H9 (cell line): Measurements from ENCODE around the gene STARD7. TPM values are rescaled to one million over a fixed set of nuclear protein-coding genes. Genes with fewer than 3 reads are reported as not detected.

Experiments used
- DNase-seq: peaks from one replicate; pipeline ENCODE4 v3.0.0-alpha.2; 2017
- H2AFZ ChIP-seq: one replicate; pipeline ENCODE4 v1.6.1; 2013; ENCODE audit warnings: mild to moderate bottlenecking, low read length, control low read depth, moderate library complexity
- H2AK5ac ChIP-seq: 2 replicates; pipeline ENCODE4 v1.6.1; 2013; ENCODE audit warnings: low read length, control low read depth, mixed read lengths; ENCODE audit not compliant: insufficient read length
- H2BK120ac ChIP-seq: one replicate; pipeline ENCODE4 v1.6.1; 2013; ENCODE audit warnings: low read depth, mild to moderate bottlenecking, low read length, control low read depth, inconsistent platforms; ENCODE audit not compliant: poor library complexity, severe bottlenecking
- H2BK12ac ChIP-seq: 2 replicates; pipeline ENCODE4 v1.6.1; 2013; ENCODE audit warnings: low read length, control low read depth, mixed read lengths, low read depth; ENCODE audit not compliant: insufficient read length
- H2BK15ac ChIP-seq: 2 replicates; pipeline ENCODE4 v1.6.1; 2013; ENCODE audit warnings: low read depth, low read length, control low read depth
- H2BK20ac ChIP-seq: one replicate; pipeline ENCODE4 v1.6.1; 2013; ENCODE audit warnings: low read depth, mild to moderate bottlenecking, low read length, control low read depth, inconsistent platforms; ENCODE audit not compliant: poor library complexity, severe bottlenecking
- H2BK5ac ChIP-seq: 2 replicates; pipeline ENCODE4 v1.6.1; 2013; ENCODE audit warnings: low read length, control low read depth, mixed read lengths; ENCODE audit not compliant: insufficient read length
- H3K14ac ChIP-seq: 2 replicates; pipeline ENCODE4 v1.6.1; 2013; ENCODE audit warnings: low read length, control low read depth; ENCODE audit not compliant: insufficient read depth
- H3K18ac ChIP-seq: 2 replicates; pipeline ENCODE4 v1.6.1; 2013; ENCODE audit warnings: low read depth, mild to moderate bottlenecking, mixed read lengths, low read length, control low read depth; ENCODE audit not compliant: insufficient read length
- H3K23ac ChIP-seq: 2 replicates; pipeline ENCODE4 v1.6.1; 2013; ENCODE audit warnings: low read length, control low read depth, mixed read lengths, low read depth; ENCODE audit not compliant: insufficient read length
- H3K23me2 ChIP-seq: 2 replicates; pipeline ENCODE4 v1.6.1; 2013; ENCODE audit warnings: low read depth, mild to moderate bottlenecking, mixed read lengths, low read length, control low read depth; ENCODE audit not compliant: insufficient read length, poor library complexity, severe bottlenecking
- H3K27ac ChIP-seq: 2 replicates; pipeline ENCODE4 v1.5.1; 2013; ENCODE audit warnings: low read length, control low read depth, mixed read lengths, low read depth; ENCODE audit not compliant: insufficient read length
- H3K27me3 ChIP-seq: 2 replicates; pipeline ENCODE4 v1.6.1; 2013; ENCODE audit warnings: low read length, control low read depth, inconsistent platforms; ENCODE audit not compliant: insufficient read depth
- H3K4ac ChIP-seq: 2 replicates; pipeline ENCODE4 v1.6.1; 2013; ENCODE audit warnings: low read depth, mild to moderate bottlenecking, control low read depth, inconsistent platforms, low read length, moderate library complexity
- H3K4me1 ChIP-seq: 2 replicates; pipeline ENCODE4 v1.6.1; 2013; ENCODE audit warnings: low read length, control low read depth, inconsistent platforms; ENCODE audit not compliant: insufficient read depth
- H3K4me2 ChIP-seq: 2 replicates; pipeline ENCODE4 v1.6.1; 2013; ENCODE audit warnings: low read length, control low read depth, mixed read lengths; ENCODE audit not compliant: insufficient read length, insufficient read depth
- H3K56ac ChIP-seq: 2 replicates; pipeline ENCODE4 v1.6.1; 2013; ENCODE audit warnings: low read depth, mild to moderate bottlenecking, mixed read lengths, low read length, control low read depth; ENCODE audit not compliant: insufficient read length
- H3K79me1 ChIP-seq: 2 replicates; pipeline ENCODE4 v1.6.1; 2013; ENCODE audit warnings: low read depth, mild to moderate bottlenecking, moderate library complexity, low read length, control low read depth, inconsistent platforms; ENCODE audit not compliant: insufficient read depth, poor library complexity, severe bottlenecking
- H3K79me2 ChIP-seq: 2 replicates; pipeline ENCODE4 v1.6.1; 2013; ENCODE audit warnings: low read length, control low read depth, inconsistent platforms; ENCODE audit not compliant: insufficient read depth
- H3K9ac ChIP-seq: 2 replicates; pipeline ENCODE4 v1.6.1; 2013; ENCODE audit warnings: low read length, control low read depth, mixed read lengths; ENCODE audit not compliant: insufficient read length; ENCODE audit errors: extremely low read depth
- H3K9me3 ChIP-seq: one replicate; pipeline ENCODE4 v1.6.1; 2013; ENCODE audit warnings: low read depth, low read length, inconsistent platforms; ENCODE audit not compliant: control insufficient read depth
- H3T11ph ChIP-seq: one replicate; pipeline ENCODE4 v1.6.1; 2013; ENCODE audit warnings: mild to moderate bottlenecking, low read length, control low read depth, inconsistent platforms
- H4K20me1 ChIP-seq: one replicate; pipeline ENCODE4 v1.6.1; 2013; ENCODE audit not compliant: control insufficient read depth, insufficient read length, insufficient read depth
- H4K5ac ChIP-seq: 2 replicates; pipeline ENCODE4 v1.6.1; 2013; ENCODE audit warnings: low read depth, mild to moderate bottlenecking, mixed read lengths, low read length, control low read depth; ENCODE audit not compliant: insufficient read length
- H4K8ac ChIP-seq: replicated peaks from 2 replicates; pipeline ENCODE4 v1.6.1; 2013; ENCODE audit warnings: low read length, control low read depth, mixed read lengths, low read depth; ENCODE audit not compliant: insufficient read length
- H4K91ac ChIP-seq: 2 replicates; pipeline ENCODE4 v1.6.1; 2013; ENCODE audit warnings: low read depth, mild to moderate bottlenecking, moderate library complexity, mixed read lengths, low read length, control low read depth; ENCODE audit not compliant: insufficient read length
- H3K27ac Mint-ChIP-seq, 3 experiments: 2 replicates in 2 of 3; 3 replicates in 1 of 3; pipeline ENCODE4 v1.8.0; 2020 to 2021; ENCODE audit warnings: mixed read lengths in 3 of 3, mild to moderate bottlenecking in 1 of 3, moderate library complexity in 1 of 3
- H3K27me3 Mint-ChIP-seq: 2 replicates; pipeline ENCODE4 v1.8.0; 2021; ENCODE audit warnings: low read depth, mild to moderate bottlenecking, moderate library complexity, mixed read lengths
- H3K36me3 Mint-ChIP-seq, 3 experiments: 2 replicates in 2 of 3; 3 replicates in 1 of 3; pipeline ENCODE4 v1.8.0; 2020 to 2021; ENCODE audit warnings: low read depth in 3 of 3, mixed read lengths in 3 of 3; ENCODE audit not compliant: insufficient read depth in 1 of 3
- H3K4me1 Mint-ChIP-seq, 2 experiments: 2 replicates each; pipeline ENCODE4 v1.8.0; 2020; ENCODE audit warnings: mixed read lengths in 2 of 2
- H3K4me3 Mint-ChIP-seq, 2 experiments: 2 replicates in 1 of 2; 3 replicates in 1 of 2; pipeline ENCODE4 v1.8.0; 2020 to 2021; ENCODE audit warnings: mild to moderate bottlenecking in 2 of 2, mixed read lengths in 2 of 2, moderate library complexity in 1 of 2
- H3K9me3 Mint-ChIP-seq, 2 experiments: 2 replicates in 1 of 2; 3 replicates in 1 of 2; pipeline ENCODE4 v1.8.0; 2020; ENCODE audit warnings: mild to moderate bottlenecking in 2 of 2, mixed read lengths in 2 of 2, moderate library complexity in 1 of 2
- CTCF ChIP-seq: fragments of 200-600 bp; sonication (generic); conservative IDR thresholded peaks from 3 replicates; pipeline ENCODE4 v1.8.0; 2021; ENCODE audit warnings: antibody characterized with exemption, mild to moderate bottlenecking
- WGBS: extraction: QIAGEN DNeasy Blood & Tissue Kit; methylation state at CpG from one replicate; pipeline ENCODE4 v1.1.7; 2013; ENCODE audit warnings: missing lambda C conversion rate, low lambda C conversion rate, mixed read lengths; ENCODE audit not compliant: insufficient read length; ENCODE audit errors: extremely low coverage; 5-methylcytosine and 5-hydroxymethylcytosine counted together
- total RNA-seq: library from RNA; stranded (reverse); gene quantifications from 2 replicates; pipeline ENCODE4 v1.2.1, GENCODE V29; 2021

The STARD7 gene
- total RNA-seq, 1 experiment from 2014 or later = 212 TPM

GRCh38 chr2:96147593-96148201 lies 60.9 kb downstream of the STARD7 start:
- H4K5ac ChIP-seq = no peak overlapping the region
- no peak overlapping the region for H3K4me3 Mint-ChIP-seq
- no peak overlapping the region for H2BK5ac ChIP-seq
- H3K27me3 Mint-ChIP-seq = peaks cover 40% of the 10 kb centered on the region
- no peak overlapping the region for H2AFZ ChIP-seq
- no peaks in the 10 kb centered on the region for H4K20me1 ChIP-seq
- no peak overlapping the region for H4K8ac ChIP-seq
- no peaks in the 10 kb centered on the region for H3K79me1 ChIP-seq
- peaks cover 29 to 54% of the 10 kb centered on the region in 2 experiments for H3K4me1 Mint-ChIP-seq
- H2BK12ac ChIP-seq = no peak overlapping the region
- no peaks in the 10 kb centered on the region for H3K79me2 ChIP-seq
- peaks cover 6% of the 10 kb centered on the region for H3K23me2 ChIP-seq
- H3K23ac ChIP-seq = no peak overlapping the region
- H3K9me3 Mint-ChIP-seq = 0 out of 5 replicates have a peak, but pooled peaks cover 0 to 3% of the 10 kb centered on the region in 2 experiments
- no peak for TF ChIP-seq CTCF
- no peak overlapping the region for H2BK120ac ChIP-seq
- no peak overlapping the region for H2BK20ac ChIP-seq
- H2AK5ac ChIP-seq = no peak overlapping the region
- no peak overlapping the region for H3K4me2 ChIP-seq
- H3K27ac Mint-ChIP-seq = peak overlapping the region in 1 of 3 experiments; percentile 61; a peak in 1 of 7 replicates
- H3K14ac ChIP-seq = no peak overlapping the region
- no peaks in the 10 kb centered on the region for H3K9me3 ChIP-seq
- H2BK15ac ChIP-seq = no peak overlapping the region
- WGBS = no CpG with 5 or more reads among the region's 9 CpGs
- H3K4me1 ChIP-seq = no peaks in the 10 kb centered on the region; the same call in 1 of the 2 replicates
- H3K27ac ChIP-seq = no peak overlapping the region
- no peaks in the 10 kb centered on the region; the same call in 1 of the 2 replicates for H3K27me3 ChIP-seq
- no peak overlapping the region for H3K4ac ChIP-seq
- peaks cover 0 to 15% (median 2%) of the 10 kb centered on the region in 3 experiments; a peak in 3 of 7 replicates for H3K36me3 Mint-ChIP-seq
- H3T11ph ChIP-seq = no peak overlapping the region
- H4K91ac ChIP-seq = no peak overlapping the region
- H3K18ac ChIP-seq = peak overlapping the region; percentile 18
- H3K56ac ChIP-seq = no peak overlapping the region
- peak; percentile 32 for DNase-seq
- H3K9ac ChIP-seq = no peak overlapping the region
